NT2/D1 (cell line): ENCODE measurements around the gene CFHR5.
"Not testable (repeated sequence)": the region's sequence is repeated elsewhere in the genome, so short reads cannot be mapped to it uniquely, and the experiment has no call there.

Source experiments
- DNase-seq: peaks from one replicate; pipeline ENCODE4 v3.0.0-alpha.2; 2011; ENCODE audit warnings: low read depth, low spot score
- H3K27me3 ChIP-seq: 2 replicates; pipeline ENCODE4 v1.6.0; 2011; ENCODE audit warnings: mild to moderate bottlenecking; ENCODE audit not compliant: insufficient read length, insufficient read depth
- H3K36me3 ChIP-seq: 2 replicates; pipeline ENCODE4 v1.6.1; 2011; ENCODE audit warnings: mild to moderate bottlenecking, low read length, mixed read lengths; ENCODE audit not compliant: insufficient read depth, insufficient read length
- H3K4me1 ChIP-seq: 2 replicates; pipeline ENCODE4 v1.5.1; 2011; ENCODE audit not compliant: insufficient read depth, insufficient read length
- H3K4me3 ChIP-seq: 2 replicates; pipeline ENCODE4 v1.5.1; 2011; ENCODE audit warnings: low read depth; ENCODE audit not compliant: insufficient read length
- H3K9ac ChIP-seq: 2 replicates; pipeline ENCODE4 v1.6.0; 2011; ENCODE audit warnings: low read depth; ENCODE audit not compliant: insufficient read length
- H3K9me3 ChIP-seq: 2 replicates; pipeline ENCODE4 v1.5.1; 2011; ENCODE audit warnings: mild to moderate bottlenecking, low read length; ENCODE audit not compliant: insufficient read depth
- SUZ12 ChIP-seq: IDR thresholded peaks from 2 replicates; pipeline ENCODE4 v1.6.1; 2011; ENCODE audit not compliant: insufficient read length, insufficient read depth; ENCODE audit errors: extremely low read depth
- YY1 ChIP-seq: IDR thresholded peaks from 2 replicates; pipeline ENCODE4 v1.6.1; 2011; ENCODE audit not compliant: insufficient read length, insufficient read depth
- ZNF274 ChIP-seq: IDR thresholded peaks from 2 replicates; pipeline ENCODE4 v1.6.1; 2011; ENCODE audit warnings: mild to moderate bottlenecking, low read depth, low read length

CFHR5 gene

GRCh38 chr1:196955926-196956325 lies 21.4 kb upstream of the CFHR5 start:
- Histone ChIP-seq H3K36me3 (no peaks in the 10 kb centered on the region), H3K27me3 (no peaks in the 10 kb centered on the region), H3K9ac (no peak overlapping the region), H3K4me1 (no peaks in the 10 kb centered on the region), H3K9me3 (no peaks in the 10 kb centered on the region; the same call in 1 of the 2 replicates), H3K4me3 (no peak overlapping the region)
- DNase-seq = no peak
- no peak for TF ChIP-seq SUZ12
- no peak for TF ChIP-seq ZNF274
- no peak for TF ChIP-seq YY1

- Histone ChIP-seq H3K9me3 (no peaks in the 10 kb centered on the region), H3K4me1 (no peaks in the 10 kb centered on the region), H3K36me3 (no peaks in the 10 kb centered on the region), H3K9ac (no peak overlapping the region), H3K27me3 (no peaks in the 10 kb centered on the region), H3K4me3 (no peak overlapping the region)
- no peak for DNase-seq
- no peak for TF ChIP-seq ZNF274
- TF ChIP-seq YY1 = no peak
- TF ChIP-seq SUZ12 = no peak
Measured at GRCh38 chr1:196960854-196961253, 16.5 kb upstream of the CFHR5 start.

GRCh38 chr1:196970182-196970581 lies 7.2 kb upstream of the CFHR5 start:
- Histone ChIP-seq H3K9me3 (no peaks in the 10 kb centered on the region), H3K27me3 (no peaks in the 10 kb centered on the region), H3K36me3 (no peaks in the 10 kb centered on the region), H3K4me1 (no peaks in the 10 kb centered on the region), H3K9ac (no peak overlapping the region), H3K4me3 (no peak overlapping the region)
- TF ChIP-seq SUZ12 (no peak), ZNF274 (no peak), YY1 (no peak)
- DNase-seq = no peak

DNA sequence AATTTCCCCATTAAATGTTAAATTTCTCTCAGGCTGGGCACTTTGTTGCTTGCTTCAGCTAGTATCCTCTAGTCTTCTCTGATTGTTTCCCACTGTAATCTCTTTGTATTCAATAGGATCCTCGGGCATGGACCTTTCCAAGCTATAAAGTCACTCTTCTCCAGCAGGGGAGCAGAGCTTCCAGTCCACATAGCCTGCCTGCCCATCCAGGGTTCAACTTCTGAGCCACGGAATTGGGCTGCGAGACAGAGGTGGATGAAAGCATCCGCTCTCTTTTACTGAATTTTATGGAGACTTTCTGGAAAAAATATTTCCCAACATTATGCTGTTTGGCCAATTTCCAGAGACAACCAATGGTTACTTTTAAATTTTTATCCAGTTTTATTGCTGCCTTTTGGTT lies 1.1 kb upstream of the CFHR5 start:
- DNase-seq = no peak
- H3K9ac ChIP-seq = no peak overlapping the region
- TF ChIP-seq ZNF274 (no peak), SUZ12 (no peak), YY1 (no peak)
- no peaks in the 10 kb centered on the region for H3K9me3 ChIP-seq
- H3K4me3 ChIP-seq = no peak overlapping the region
- H3K4me1 ChIP-seq = no peaks in the 10 kb centered on the region
- H3K27me3 ChIP-seq = no peaks in the 10 kb centered on the region
- no peaks in the 10 kb centered on the region for H3K36me3 ChIP-seq

GRCh38 chr1:196980859-196981258 lies 3.5 kb downstream of the CFHR5 start:
- no peak for TF ChIP-seq ZNF274
- no peak for TF ChIP-seq YY1
- no peak for TF ChIP-seq SUZ12
- DNase-seq = no peak
- H3K4me1 ChIP-seq = no peaks in the 10 kb centered on the region

GRCh38 chr1:196982247-196982646 lies 4.9 kb downstream of the CFHR5 start:
- not testable (repeated sequence) for DNase-seq, H3K27me3 ChIP-seq, H3K9me3 ChIP-seq, H3K36me3 ChIP-seq, H3K4me3 ChIP-seq, H3K9ac ChIP-seq, H3K4me1 ChIP-seq

More at GRCh38 chr1:196980859-196981258, 3.5 kb downstream of the CFHR5 start:
- Histone ChIP-seq H3K9me3 (no peaks in the 10 kb centered on the region), H3K9ac (no peak overlapping the region), H3K4me3 (no peak overlapping the region), H3K36me3 (no peaks in the 10 kb centered on the region), H3K27me3 (no peaks in the 10 kb centered on the region)

DNA sequence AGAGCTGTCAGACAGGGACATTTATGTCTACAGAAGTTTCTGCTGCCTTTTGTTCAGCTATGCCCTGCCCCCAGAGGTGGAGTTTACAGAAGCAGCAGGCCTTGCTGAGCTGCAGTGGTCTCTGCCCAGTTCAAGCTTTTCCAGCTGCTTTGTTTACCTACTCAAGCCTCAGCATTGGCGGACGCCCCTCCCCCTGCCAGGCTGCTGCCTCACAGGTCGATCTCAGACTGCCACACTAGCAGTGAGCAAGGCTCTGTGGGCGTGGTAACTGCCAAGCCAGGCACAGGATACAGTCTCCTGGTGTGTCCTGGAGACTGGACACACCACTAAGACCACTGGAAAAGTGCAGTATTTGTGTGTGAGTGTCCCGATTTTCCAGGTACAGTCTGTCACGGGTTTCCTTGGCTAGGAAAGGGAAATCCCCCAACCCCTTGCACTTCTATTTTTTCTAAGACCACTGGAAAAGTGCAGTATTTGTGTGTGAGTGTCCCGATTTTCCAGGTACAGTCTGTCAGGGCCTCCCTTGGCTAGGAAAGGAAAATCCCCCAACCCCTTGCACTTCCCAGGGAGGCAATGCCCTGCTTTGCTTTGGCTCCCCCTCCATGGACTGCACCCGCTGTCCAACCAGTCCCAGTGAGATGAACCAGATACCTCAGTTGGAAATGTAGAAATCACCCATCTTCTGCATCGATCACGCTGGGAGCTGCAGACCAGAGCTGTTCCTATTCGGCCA lies 14.7 kb downstream of the CFHR5 start:
- peak overlapping the region; percentile 36 for H3K9ac ChIP-seq
- not testable (repeated sequence) for H3K4me1 ChIP-seq, H3K4me3 ChIP-seq, H3K36me3 ChIP-seq, H3K9me3 ChIP-seq, H3K27me3 ChIP-seq
- peak; percentile 72 for DNase-seq

- no peaks in the 10 kb centered on the region for H3K27me3 ChIP-seq
- no peak for DNase-seq
- peaks cover 4% of the 10 kb centered on the region for H3K4me1 ChIP-seq
- no peak overlapping the region for H3K4me3 ChIP-seq
- no peaks in the 10 kb centered on the region for H3K9me3 ChIP-seq
- H3K36me3 ChIP-seq = no peaks in the 10 kb centered on the region
- TF ChIP-seq ZNF274 (no peak), YY1 (no peak), SUZ12 (no peak)
- H3K9ac ChIP-seq = no peak overlapping the region
Measured at GRCh38 chr1:196993916-196994315, 16.6 kb downstream of the CFHR5 start.
